Heart right ventricle (tissue), 16 donors: ENCODE data around the gene PGS1. TPM values are rescaled to one million over a fixed set of nuclear protein-coding genes. Genes with fewer than 3 reads are reported as not detected.

Experiments
- ATAC-seq, 8 donors: fragments of 200-7000 bp; cut with Tn5 transposase; one replicate each; pipeline ENCODE4 v1.9.1; 2020; ENCODE audit warnings: mild to moderate bottlenecking in 8 of 8, moderate library complexity in 8 of 8, moderate number of reproducible peaks in 1 of 8
- DNase-seq, 2 donors: peaks; one replicate each; pipeline ENCODE4 v3.0.0-alpha.2; 2020
- H3K27ac ChIP-seq, 10 donors: fragments of 200-600 bp; sonication (generic) in 2 of 10; one replicate each; pipeline versions ENCODE4 v1.5.0 to v1.8.0; 2020 to 2022; ENCODE audit warnings: mild to moderate bottlenecking in 3 of 10
- H3K27me3 ChIP-seq, 7 donors: fragments of 200-600 bp; one replicate each; pipeline ENCODE4 v1.8.0; 2021 to 2022; ENCODE audit warnings: mild to moderate bottlenecking in 2 of 7
- H3K36me3 ChIP-seq, 9 donors: fragments of 200-600 bp; sonication (generic) in 1 of 9; one replicate each; pipeline versions ENCODE4 v1.5.0 to v1.8.0; 2020 to 2022; ENCODE audit warnings: mild to moderate bottlenecking in 2 of 9
- H3K4me1 ChIP-seq, 9 donors: fragments of 200-600 bp; sonication (generic) in 1 of 9; one replicate each; pipeline versions ENCODE4 v1.5.0 to v1.8.0; 2020 to 2022; ENCODE audit warnings: mild to moderate bottlenecking in 4 of 9
- H3K4me3 ChIP-seq, 10 donors: fragments of 200-600 bp; sonication (generic) in 2 of 10; one replicate each; pipeline versions ENCODE4 v1.5.0 to v1.8.0; 2020 to 2022; ENCODE audit warnings: mild to moderate bottlenecking in 7 of 10, moderate library complexity in 2 of 10
- H3K9me3 ChIP-seq, 11 donors: fragments of 200-600 bp in 10 of 11; sonication (generic) in 2 of 11; one replicate each; pipeline versions ENCODE4 v1.5.0 to v1.8.0; 2013 to 2022; ENCODE audit warnings: mild to moderate bottlenecking in 2 of 11, control low read depth in 1 of 11, moderate library complexity in 1 of 11
- CTCF ChIP-seq, 9 donors: fragments of 200-600 bp; sonication (generic) in 2 of 9; IDR thresholded peaks; one replicate each; pipeline versions ENCODE4 v1.5.0 to v1.8.0; 2021 to 2022; ENCODE audit warnings: antibody characterized with exemption in 9 of 9, mild to moderate bottlenecking in 5 of 9, moderate library complexity in 1 of 9
- WGBS, 2 donors: extraction: QIAGEN DNeasy Blood & Tissue Kit; methylation state at CpG; one replicate each; pipeline ENCODE4 v1.1.7; 2013; ENCODE audit warnings: inconsistent platforms in 1 of 2; 5-methylcytosine and 5-hydroxymethylcytosine counted together
- intact Hi-C, 10 donors: fragments of 100-400 bp; cut with DNase I; formaldehyde crosslinking; loops; one replicate each; pipeline versions ENCODE4 v1.11.1 to v1.14.2; 2022
- polyA plus RNA-seq, 2 donors: library from polyadenylated mRNA; stranded (reverse); fragments of 200-250 nt; gene quantifications; one replicate each; pipeline ENCODE4 v1.2.3, GENCODE V29; 2013
- total RNA-seq, 10 donors: library from RNA; stranded (reverse); fragmentation: NEBNext Ultra II Directional in 3 of 10; extraction: Animal tissue kit (Norgen Biotek cat#: 25700) in 3 of 10; gene quantifications; one replicate each; pipeline versions ENCODE4 v1.2.1 to v1.2.4, GENCODE V29; 2021 to 2023
- donor health status: Arrhythmogenic right ventricular cardiomyopathy.
- donor health status: ischemic (EF 13 %, LVEDD 7.1; RV severe dilation, severe dysfunction).
- donor health status: healthy with polysubstance abuse.
- donor health status: DM: no; HTN: yes; CAD: no.
- donor health status: DM: no; HTN: no; CAD: no.
- donor health status: ischemic (EF 25% LVEDD 6.9; RV normal size, moderate dysfunction).
- donor health status: ischemic (EF 25% LVEDD 5.7; RV mildly dilated, moderate dysfunction).
- donor health status: healthy.
- donor health status: DM: yes; HTN: yes; CAD: no.
- donor health status: Ischemic cardiomyopathy.
- donor health status: ischemic (EF 35%, LVEDD 5.7; RV mildly dilated, moderate dysfunction).
- donor health status: nonischemic (EF 11% LVEDD 7.7; RV severe dilation, severe dysfunction).
- donor health status: DM: yes; HTN: yes; CAD: no.
- donor health status: PGD.
- donor health status: ischemic (EF 29% LVEDD 5.4; RV normal size, mild dysfunction).
- donor health status: nonischemic (EF 23%, LVEDD 6.1; RV moderate dilation, normal function).

PGS1 gene
- total and polyA plus RNA-seq, 12 donors: 14.7 to 28.4 (median 18.2) TPM

DNA sequence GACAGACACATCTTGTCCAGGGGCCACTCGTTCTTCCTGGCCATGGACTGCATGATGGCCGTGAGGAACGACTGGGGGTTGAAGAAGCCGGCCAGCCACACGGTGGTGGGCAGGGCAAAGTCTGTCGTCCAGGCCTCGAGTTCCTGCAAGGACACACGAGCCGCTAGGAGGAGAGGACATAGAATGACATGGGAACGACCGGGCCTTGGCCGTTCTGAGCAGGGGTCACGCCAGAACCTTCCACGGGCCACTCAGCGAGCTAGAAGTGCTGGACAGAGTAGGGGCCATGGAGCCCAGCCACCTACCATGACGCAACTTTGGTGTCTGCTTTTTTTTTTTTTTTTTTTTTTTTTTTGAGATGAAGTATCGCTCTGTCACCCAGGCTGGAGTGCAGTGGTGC lies 47.0 kb downstream of the PGS1 start:
- Histone ChIP-seq H3K27me3 (no peaks in the 10 kb centered on the region), H3K27ac (no peak overlapping the region), H3K4me3 (no peak overlapping the region), H3K36me3 (peaks cover 0 to 97% (median 25%) of the 10 kb centered on the region in 9 donors), H3K9me3 (no peaks in the 10 kb centered on the region), H3K4me1 (peaks cover 7 to 25% (median 16%) of the 10 kb centered on the region in 9 donors)
- DNase-seq: no peak
- intact Hi-C loops: no loop called here
- no peak for ATAC-seq
- no peak for TF ChIP-seq CTCF (IDR thresholded peaks at IDR 0.05)
- 85 to 87% methylated on average over 17 of the region's 17 CpGs for WGBS, 2 donors

DNA sequence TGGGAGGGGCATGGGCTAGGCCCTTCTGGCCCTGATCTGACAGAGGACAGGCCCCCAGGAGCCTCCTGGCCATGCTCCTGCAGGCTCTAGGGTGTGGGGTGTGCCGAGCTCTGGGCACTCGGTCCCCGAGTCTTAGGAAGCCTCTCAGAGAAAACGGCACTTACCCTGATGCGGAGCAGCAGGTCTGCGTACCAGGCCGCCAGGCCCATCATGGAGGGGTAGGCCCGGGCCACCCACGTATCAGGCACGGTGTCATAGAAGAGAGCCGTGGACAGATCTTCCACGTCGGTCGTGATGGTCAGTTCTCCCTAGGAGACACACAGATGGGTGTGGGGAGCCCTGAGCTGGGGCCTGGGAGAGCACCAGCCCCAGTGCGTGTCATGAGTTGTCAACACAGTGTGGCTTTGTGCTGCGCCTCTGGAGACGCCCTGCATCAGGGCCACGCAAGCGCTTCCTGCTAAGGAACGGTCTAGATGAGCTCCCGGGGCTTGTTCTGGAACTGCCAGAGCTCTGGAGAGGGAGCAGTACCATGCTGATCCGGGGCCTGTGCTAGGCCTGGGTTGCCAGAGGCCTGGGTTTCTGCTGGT lies 47.9 kb downstream of the PGS1 start:
- Histone ChIP-seq H3K27ac (no peak overlapping the region), H3K4me1 (peaks cover 4 to 15% (median 9%) of the 10 kb centered on the region in 9 donors), H3K9me3 (no peaks in the 10 kb centered on the region), H3K4me3 (no peak overlapping the region), H3K36me3 (peaks cover 0 to 87% (median 25%) of the 10 kb centered on the region in 9 donors), H3K27me3 (no peaks in the 10 kb centered on the region)
- DNase-seq (no peak), ATAC-seq (peak in 1 of 8 donors; percentile 2)
- 88 to 89% methylated on average over 22 of the region's 22 CpGs for WGBS, 2 donors
- intact Hi-C loops: no loop called here
- no peak for TF ChIP-seq CTCF (IDR thresholded peaks at IDR 0.05)

- intact Hi-C loops: no loop called here
- H3K36me3 ChIP-seq: peaks cover 0 to 80% (median 25%) of the 10 kb centered on the region in 9 donors
- H3K4me1 ChIP-seq: peaks cover 0 to 9% (median 4%) of the 10 kb centered on the region in 9 donors
- no peak for TF ChIP-seq CTCF (IDR thresholded peaks at IDR 0.05)
- H3K27me3 ChIP-seq: no peaks in the 10 kb centered on the region
- no peak overlapping the region for H3K4me3 ChIP-seq
- no peaks in the 10 kb centered on the region for H3K9me3 ChIP-seq
- no peak overlapping the region for H3K27ac ChIP-seq
- DNase-seq (no peak), ATAC-seq (no peak)
- WGBS, 2 donors: 87 to 88% methylated on average over 11 of the region's 11 CpGs
Observed at GRCh38 chr17:78427140-78427539, 48.7 kb downstream of the PGS1 start.

GRCh38 chr17:78428025-78428575 lies 49.7 kb downstream of the PGS1 start:
- intact Hi-C loops: no loop called here
- DNase-seq (no peak), ATAC-seq (no peak)
- Histone ChIP-seq H3K27ac (no peak overlapping the region), H3K27me3 (no peaks in the 10 kb centered on the region), H3K4me1 (peaks cover 0 to 9% (median 0%) of the 10 kb centered on the region in 9 donors), H3K4me3 (no peak overlapping the region), H3K9me3 (no peaks in the 10 kb centered on the region), H3K36me3 (peaks cover 0 to 71% (median 24%) of the 10 kb centered on the region in 9 donors)
- no peak for TF ChIP-seq CTCF (IDR thresholded peaks at IDR 0.05)
- 89 to 90% methylated on average over 20 of the region's 20 CpGs for WGBS, 2 donors
